Skeletal muscle satellite cell (primary cell): Measurements from ENCODE around the gene NCF4.

Experiments used
- H3K27me3 ChIP-seq: 2 replicates; pipeline ENCODE4 v1.7.0; 2013; ENCODE audit warnings: low read length; ENCODE audit not compliant: control insufficient read depth, insufficient read depth
- H3K36me3 ChIP-seq: 2 replicates; pipeline ENCODE4 v1.7.0; 2013; ENCODE audit warnings: mild to moderate bottlenecking, control low read depth, low read length; ENCODE audit not compliant: insufficient read depth
- H3K4me1 ChIP-seq: 2 replicates; pipeline ENCODE4 v1.7.0; 2013; ENCODE audit warnings: low read length; ENCODE audit not compliant: control insufficient read depth, insufficient read depth
- H3K4me2 ChIP-seq: 2 replicates; pipeline ENCODE4 v1.7.0; 2013; ENCODE audit warnings: mild to moderate bottlenecking, low read length
- H3K4me3 ChIP-seq: 2 replicates; pipeline ENCODE4 v1.7.0; 2013; ENCODE audit warnings: low read length
- H3K9ac ChIP-seq: 2 replicates; pipeline ENCODE4 v1.7.0; 2013; ENCODE audit warnings: mild to moderate bottlenecking, low read depth, low read length, moderate library complexity
- H3K9me3 ChIP-seq: replicated peaks from 2 replicates; pipeline ENCODE4 v1.7.0; 2013; ENCODE audit warnings: mild to moderate bottlenecking, control low read depth, low read length

Gene NCF4

DNA sequence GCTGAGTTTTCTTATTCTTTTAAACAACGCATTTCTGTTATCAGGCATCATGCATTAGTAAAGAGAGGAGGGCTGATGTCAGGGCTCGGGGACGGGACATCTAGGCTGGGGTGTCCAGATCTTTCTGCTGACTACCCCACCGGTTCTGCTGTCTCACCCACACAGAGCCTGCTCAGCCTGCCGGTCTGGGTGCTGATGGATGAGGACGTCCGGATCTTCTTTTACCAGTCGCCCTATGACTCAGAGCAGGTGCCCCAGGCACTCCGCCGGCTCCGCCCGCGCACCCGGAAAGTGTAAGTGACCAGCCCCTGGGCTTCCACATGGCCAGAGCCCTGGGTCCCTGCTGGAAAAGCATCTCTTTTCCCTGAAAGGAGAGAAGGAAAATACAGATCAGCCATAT, 9.4 kb downstream of the NCF4 start:
- peaks cover 4% of the 10 kb centered on the region for H3K27me3 ChIP-seq
- H3K9me3 ChIP-seq = no peaks in the 10 kb centered on the region
- no peaks in the 10 kb centered on the region for H3K36me3 ChIP-seq
- H3K4me3 ChIP-seq = no peak overlapping the region
- H3K9ac ChIP-seq = no peak overlapping the region
- no peaks in the 10 kb centered on the region for H3K4me1 ChIP-seq
- no peak overlapping the region for H3K4me2 ChIP-seq

- Histone ChIP-seq H3K4me3 (no peak overlapping the region), H3K4me1 (no peaks in the 10 kb centered on the region), H3K4me2 (no peak overlapping the region), H3K9ac (no peak overlapping the region), H3K27me3 (peaks cover 4% of the 10 kb centered on the region), H3K9me3 (no peaks in the 10 kb centered on the region), H3K36me3 (no peaks in the 10 kb centered on the region)
Measured at GRCh38 chr22:36871669-36872081, 10.9 kb downstream of the NCF4 start.

GRCh38 chr22:36872084-36872483, 11.3 kb downstream of the NCF4 start:
- Histone ChIP-seq H3K27me3 (peaks cover 4% of the 10 kb centered on the region), H3K4me1 (no peaks in the 10 kb centered on the region), H3K9ac (no peak overlapping the region), H3K4me2 (no peak overlapping the region), H3K36me3 (no peaks in the 10 kb centered on the region), H3K9me3 (no peaks in the 10 kb centered on the region), H3K4me3 (no peak overlapping the region)

GRCh38 chr22:36872866-36873498, 12.2 kb downstream of the NCF4 start:
- Histone ChIP-seq H3K4me1 (no peaks in the 10 kb centered on the region), H3K4me2 (no peak overlapping the region), H3K4me3 (no peak overlapping the region), H3K36me3 (no peaks in the 10 kb centered on the region), H3K27me3 (peaks cover 4% of the 10 kb centered on the region), H3K9me3 (no peaks in the 10 kb centered on the region), H3K9ac (no peak overlapping the region)

- H3K9me3 ChIP-seq = no peaks in the 10 kb centered on the region
- no peaks in the 10 kb centered on the region for H3K4me1 ChIP-seq
- no peak overlapping the region for H3K4me3 ChIP-seq
- peaks cover 12% of the 10 kb centered on the region for H3K27me3 ChIP-seq
- H3K36me3 ChIP-seq = no peaks in the 10 kb centered on the region
- H3K4me2 ChIP-seq = no peak overlapping the region
- no peak overlapping the region for H3K9ac ChIP-seq
Measured at GRCh38 chr22:36873614-36874308, 13.0 kb downstream of the NCF4 start.

GRCh38 chr22:36874309-36874696, 13.5 kb downstream of the NCF4 start:
- no peak overlapping the region for H3K4me2 ChIP-seq
- no peaks in the 10 kb centered on the region for H3K36me3 ChIP-seq
- H3K4me3 ChIP-seq = no peak overlapping the region
- no peaks in the 10 kb centered on the region for H3K9me3 ChIP-seq
- no peak overlapping the region for H3K9ac ChIP-seq
- peaks cover 17% of the 10 kb centered on the region for H3K27me3 ChIP-seq
- no peaks in the 10 kb centered on the region for H3K4me1 ChIP-seq

- H3K4me3 ChIP-seq = no peak overlapping the region
- no peak overlapping the region for H3K4me2 ChIP-seq
- H3K9me3 ChIP-seq = no peaks in the 10 kb centered on the region
- H3K27me3 ChIP-seq = peaks cover 21% of the 10 kb centered on the region
- H3K36me3 ChIP-seq = no peaks in the 10 kb centered on the region
- H3K9ac ChIP-seq = no peak overlapping the region
- no peaks in the 10 kb centered on the region for H3K4me1 ChIP-seq
Measured at GRCh38 chr22:36874736-36875135, 13.9 kb downstream of the NCF4 start.

DNA sequence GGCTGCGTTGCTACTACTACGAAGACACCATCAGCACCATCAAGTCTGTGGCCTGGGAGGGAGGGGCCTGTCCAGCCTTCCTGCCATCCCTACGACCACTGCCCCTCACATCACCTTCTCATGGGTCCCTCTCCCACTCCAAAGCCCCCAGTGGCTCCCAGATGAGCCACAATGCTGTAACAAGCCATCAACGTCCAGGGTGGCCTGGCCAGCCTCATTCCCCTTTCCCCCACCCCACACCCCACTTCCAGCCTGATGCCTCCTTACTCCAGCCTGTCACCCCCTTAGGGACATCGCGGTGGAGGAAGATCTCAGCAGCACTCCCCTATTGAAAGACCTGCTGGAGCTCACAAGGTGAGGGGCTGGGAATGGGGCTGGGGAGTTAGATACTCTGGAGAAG, 14.9 kb downstream of the NCF4 start:
- H3K27me3 ChIP-seq = peaks cover 25% of the 10 kb centered on the region
- H3K4me3 ChIP-seq = no peak overlapping the region
- H3K9ac ChIP-seq = no peak overlapping the region
- H3K9me3 ChIP-seq = no peaks in the 10 kb centered on the region
- H3K4me1 ChIP-seq = no peaks in the 10 kb centered on the region
- H3K4me2 ChIP-seq = no peak overlapping the region
- no peaks in the 10 kb centered on the region for H3K36me3 ChIP-seq

- Histone ChIP-seq H3K9ac (no peak overlapping the region), H3K4me3 (no peak overlapping the region), H3K4me2 (no peak overlapping the region)
Measured at GRCh38 chr22:36879775-36880174, 19.0 kb downstream of the NCF4 start.

DNA sequence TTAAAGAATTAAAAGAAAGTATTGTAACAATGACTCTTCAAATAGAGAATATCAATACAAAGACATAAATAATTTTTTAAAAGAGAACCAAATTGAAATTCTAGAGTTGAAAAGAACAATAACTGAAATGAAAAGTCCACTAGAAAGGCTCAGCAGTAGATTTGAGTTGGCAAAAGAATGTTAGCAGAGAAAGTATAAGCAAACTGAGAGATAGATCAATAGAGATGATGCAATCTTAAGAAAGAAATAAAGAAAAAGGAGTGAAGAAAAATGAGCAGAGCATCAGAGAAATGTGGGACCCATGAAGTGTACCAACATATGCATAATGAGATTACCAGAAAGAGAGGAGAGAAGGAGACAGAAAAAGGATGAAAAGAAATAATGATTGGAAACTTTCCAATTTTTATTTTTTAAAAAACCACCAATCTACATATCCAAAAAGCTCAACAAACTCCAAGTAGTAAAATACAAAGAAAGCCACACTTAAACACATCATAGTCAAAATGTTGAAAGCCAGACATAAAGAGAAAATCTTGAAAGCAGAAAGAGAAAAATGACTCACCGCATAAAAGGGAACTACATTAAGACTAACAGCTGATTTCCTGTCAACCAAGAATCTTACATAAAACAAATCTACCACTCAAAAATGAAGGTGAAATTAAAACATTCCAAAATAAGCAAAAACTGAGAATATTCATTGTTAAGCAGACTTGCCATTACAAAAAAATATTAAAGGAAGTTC, 20.9 kb downstream of the NCF4 start:
- Histone ChIP-seq H3K36me3 (no peaks in the 10 kb centered on the region), H3K9me3 (no peaks in the 10 kb centered on the region)

More at GRCh38 chr22:36879775-36880174, 19.0 kb downstream of the NCF4 start:
- Histone ChIP-seq H3K27me3 (peaks cover 32% of the 10 kb centered on the region), H3K4me1 (no peaks in the 10 kb centered on the region), H3K9me3 (no peaks in the 10 kb centered on the region), H3K36me3 (no peaks in the 10 kb centered on the region)

GRCh38 chr22:36884349-36885158, 23.7 kb downstream of the NCF4 start:
- no peaks in the 10 kb centered on the region for H3K36me3 ChIP-seq
- no peak overlapping the region for H3K4me3 ChIP-seq
- H3K27me3 ChIP-seq = peaks cover 36% of the 10 kb centered on the region
- H3K9me3 ChIP-seq = no peaks in the 10 kb centered on the region
- no peaks in the 10 kb centered on the region for H3K4me1 ChIP-seq
- no peak overlapping the region for H3K9ac ChIP-seq
- H3K4me2 ChIP-seq = no peak overlapping the region

More for the DNA sequence above, 20.9 kb downstream of the NCF4 start:
- no peak overlapping the region for H3K9ac ChIP-seq
- H3K27me3 ChIP-seq = peaks cover 44% of the 10 kb centered on the region
- no peaks in the 10 kb centered on the region for H3K4me1 ChIP-seq
- H3K4me2 ChIP-seq = no peak overlapping the region
- no peak overlapping the region for H3K4me3 ChIP-seq
